UCSD-AML1 (cell line): ENCODE results near the gene CRYL1.

Experiments used
- DNase-seq: peaks from one replicate; lab custom pipeline; 2025; ENCODE audit not compliant: unreplicated experiment; lab: John Stamatoyannopoulos, UW

CRYL1 gene

GRCh38 chr13:20525601-20526544, at the start of gene CRYL1:
Gene CRYL1 (minus strand): TSS chr13:20525857. CDS start chr13:20525794, 63 bp downstream.
- peak; percentile 82 for DNase-seq

- DNase-seq, result no peak
These were observed 48.0 kb upstream of the CRYL1 start for GRCh38 chr13:20573636-20574035.

GRCh38 chr13:20573186-20573585, 47.5 kb upstream of the CRYL1 start:
- DNase-seq, result no peak

- DNase-seq, result no peak
These were observed 46.0 kb upstream of the CRYL1 start for GRCh38 chr13:20571676-20572075.

GRCh38 chr13:20570517-20570916, 44.9 kb upstream of the CRYL1 start:
- no peak for DNase-seq

GRCh38 chr13:20567881-20568528, 42.3 kb upstream of the CRYL1 start:
- DNase-seq, result no peak

- peak; percentile 94 for DNase-seq
These were observed 41.5 kb upstream of the CRYL1 start, which contains the start of gene IFT88 for GRCh38 chr13:20566898-20567874. Gene IFT88 (plus strand): TSS chr13:20567157. CDS start chr13:20574386, 7,229 bp downstream.

GRCh38 chr13:20566468-20566897, 40.8 kb upstream of the CRYL1 start:
- DNase-seq, result no peak

GRCh38 chr13:20565115-20565736, 39.6 kb upstream of the CRYL1 start:
- DNase-seq, result no peak

- no peak for DNase-seq
These were observed 36.1 kb upstream of the CRYL1 start for GRCh38 chr13:20561741-20562140.

- no peak for DNase-seq
These were observed 34.2 kb upstream of the CRYL1 start for GRCh38 chr13:20559659-20560356.

GRCh38 chr13:20558982-20559381, 33.3 kb upstream of the CRYL1 start:
- no peak for DNase-seq

- no peak for DNase-seq
These were observed 27.7 kb upstream of the CRYL1 start for GRCh38 chr13:20553311-20553710.

GRCh38 chr13:20550799-20551198, 25.1 kb upstream of the CRYL1 start:
- DNase-seq, result peak; percentile 18

GRCh38 chr13:20547479-20547908, 21.8 kb upstream of the CRYL1 start:
- DNase-seq, result no peak

GRCh38 chr13:20546556-20546955, 20.9 kb upstream of the CRYL1 start:
- no peak for DNase-seq

GRCh38 chr13:20544201-20544923, 18.7 kb upstream of the CRYL1 start:
- peak; percentile 24 for DNase-seq

GRCh38 chr13:20536992-20537391, 11.3 kb upstream of the CRYL1 start:
- no peak for DNase-seq

- no peak for DNase-seq
These were observed 8.5 kb upstream of the CRYL1 start for GRCh38 chr13:20534038-20534608.
